ENCODE measurements around the gene JUND. TPM values are rescaled to one million over a fixed set of nuclear protein-coding genes. Genes with fewer than 3 reads are reported as not detected.

Gene JUND
- polyA plus RNA-seq, 3 donors: 22.5 to 1,792 (median 86.9) TPM

DNA sequence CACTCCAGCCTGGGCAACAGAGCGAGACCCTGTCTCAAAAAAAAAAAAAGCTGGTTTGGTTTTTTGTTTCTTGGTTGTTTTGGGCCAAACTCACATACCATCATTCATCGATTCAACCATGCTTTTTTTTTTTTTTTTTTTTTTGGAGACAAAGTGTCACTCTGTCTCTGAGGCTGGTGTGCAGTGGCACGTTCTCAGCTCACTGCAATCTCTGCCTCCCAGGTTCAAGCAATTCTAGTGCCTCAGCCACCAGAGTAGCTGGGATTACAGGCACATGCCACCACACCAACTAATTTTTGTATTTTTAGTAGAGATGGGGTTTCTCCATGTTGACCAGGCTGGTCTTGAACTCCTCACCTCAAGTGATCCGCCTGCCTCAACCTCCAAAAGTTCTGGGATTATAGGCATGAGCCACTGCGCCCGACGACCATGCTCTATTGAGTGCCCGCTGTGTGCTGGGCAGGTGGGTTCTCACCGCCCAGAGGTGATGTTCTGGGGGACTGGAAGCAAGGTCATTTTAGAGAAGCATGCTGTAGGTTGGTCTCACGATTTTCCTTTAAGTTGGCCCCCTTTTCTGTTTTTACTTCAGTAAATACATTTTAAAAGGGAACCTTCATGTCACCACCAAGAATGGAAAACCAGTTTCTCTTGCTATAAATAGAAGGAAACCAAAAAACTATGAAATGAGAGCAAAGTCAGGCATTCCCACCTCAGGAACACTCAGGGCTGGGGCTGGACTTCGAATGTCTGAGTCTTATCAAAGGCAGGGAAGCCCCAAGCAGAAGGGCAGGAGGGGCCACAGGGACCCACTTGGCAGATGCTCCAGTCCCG, 8.3 kb upstream of the JUND start:
- Mint-ChIP-seq H3K4me3 (peak overlapping the region; percentile 49 to 87), H3K36me3 (peaks cover 1 to 2% of the 10 kb centered on the region in 2 donors), H3K27me3 (ENCODE audit: low read depth in 3 of 3) (peaks cover 0 to 3% (median 2%) of the 10 kb centered on the region in 3 donors), H3K27ac (peak overlapping the region; percentile 59 to 99 (median 98)), H3K9me3 (no peaks in the 10 kb centered on the region), H3K4me1 (peaks cover 41% of the 10 kb centered on the region)
- H3K27ac ChIP-seq (ENCODE audit: low read depth in 1 of 2, low read length in 2 of 2): peak overlapping the region; percentile 6 to 10
- no peak for DNase-seq
- H4K20me1 ChIP-seq (ENCODE audit: insufficient read depth, low read length): no peaks in the 10 kb centered on the region
- 58% methylated on average over 6 of the region's 12 CpGs for WGBS (ENCODE audit: insufficient coverage)
- no peaks in the 10 kb centered on the region for H3K9me3 ChIP-seq (replicated peaks in 1 of 2; ENCODE audit: control insufficient read depth in 1 of 2, insufficient read depth in 1 of 2, low read length in 2 of 2)
- H3K4me1 ChIP-seq (ENCODE audit: control insufficient read depth in 1 of 2, insufficient read depth in 2 of 2, low read length in 2 of 2): peaks cover 41 to 50% of the 10 kb centered on the region in 2 donors
- intact Hi-C loops (cut with micrococcal nuclease): no loop called here
- no peaks in the 10 kb centered on the region for H3K27me3 ChIP-seq (ENCODE audit: control insufficient read depth in 2 of 2, insufficient read depth in 2 of 2, low read length in 2 of 2)
- H3K4me2 ChIP-seq (replicated peaks; ENCODE audit: extremely low read depth, low read length, poor library complexity, severe bottlenecking): peak overlapping the region; percentile 97
- H3K79me2 ChIP-seq (ENCODE audit: insufficient read depth, low read length): no peaks in the 10 kb centered on the region
- no peak overlapping the region for H3K9ac ChIP-seq (ENCODE audit: insufficient read depth, low read length, poor library complexity, severe bottlenecking)
- H2AFZ ChIP-seq (ENCODE audit: insufficient read depth, low read depth, low read length, poor library complexity, severe bottlenecking): no peak overlapping the region
- H3K4me3 ChIP-seq (replicated peaks in 1 of 3; ENCODE audit: low read depth in 2 of 3, low read length in 3 of 3): peak overlapping the region in 1 of 3 experiments; percentile 94
- no peaks in the 10 kb centered on the region for H3K36me3 ChIP-seq (replicated peaks in 1 of 2; ENCODE audit: control insufficient read depth in 1 of 2, insufficient read depth in 2 of 2, low read length in 2 of 2)
- TF ChIP-seq, protein P1, sequence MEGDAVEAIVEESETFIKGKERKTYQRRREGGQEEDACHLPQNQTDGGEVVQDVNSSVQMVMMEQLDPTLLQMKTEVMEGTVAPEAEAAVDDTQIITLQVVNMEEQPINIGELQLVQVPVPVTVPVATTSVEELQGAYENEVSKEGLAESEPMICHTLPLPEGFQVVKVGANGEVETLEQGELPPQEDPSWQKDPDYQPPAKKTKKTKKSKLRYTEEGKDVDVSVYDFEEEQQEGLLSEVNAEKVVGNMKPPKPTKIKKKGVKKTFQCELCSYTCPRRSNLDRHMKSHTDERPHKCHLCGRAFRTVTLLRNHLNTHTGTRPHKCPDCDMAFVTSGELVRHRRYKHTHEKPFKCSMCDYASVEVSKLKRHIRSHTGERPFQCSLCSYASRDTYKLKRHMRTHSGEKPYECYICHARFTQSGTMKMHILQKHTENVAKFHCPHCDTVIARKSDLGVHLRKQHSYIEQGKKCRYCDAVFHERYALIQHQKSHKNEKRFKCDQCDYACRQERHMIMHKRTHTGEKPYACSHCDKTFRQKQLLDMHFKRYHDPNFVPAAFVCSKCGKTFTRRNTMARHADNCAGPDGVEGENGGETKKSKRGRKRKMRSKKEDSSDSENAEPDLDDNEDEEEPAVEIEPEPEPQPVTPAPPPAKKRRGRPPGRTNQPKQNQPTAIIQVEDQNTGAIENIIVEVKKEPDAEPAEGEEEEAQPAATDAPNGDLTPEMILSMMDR (IDR thresholded peaks at IDR 0.05): no peak

DNA sequence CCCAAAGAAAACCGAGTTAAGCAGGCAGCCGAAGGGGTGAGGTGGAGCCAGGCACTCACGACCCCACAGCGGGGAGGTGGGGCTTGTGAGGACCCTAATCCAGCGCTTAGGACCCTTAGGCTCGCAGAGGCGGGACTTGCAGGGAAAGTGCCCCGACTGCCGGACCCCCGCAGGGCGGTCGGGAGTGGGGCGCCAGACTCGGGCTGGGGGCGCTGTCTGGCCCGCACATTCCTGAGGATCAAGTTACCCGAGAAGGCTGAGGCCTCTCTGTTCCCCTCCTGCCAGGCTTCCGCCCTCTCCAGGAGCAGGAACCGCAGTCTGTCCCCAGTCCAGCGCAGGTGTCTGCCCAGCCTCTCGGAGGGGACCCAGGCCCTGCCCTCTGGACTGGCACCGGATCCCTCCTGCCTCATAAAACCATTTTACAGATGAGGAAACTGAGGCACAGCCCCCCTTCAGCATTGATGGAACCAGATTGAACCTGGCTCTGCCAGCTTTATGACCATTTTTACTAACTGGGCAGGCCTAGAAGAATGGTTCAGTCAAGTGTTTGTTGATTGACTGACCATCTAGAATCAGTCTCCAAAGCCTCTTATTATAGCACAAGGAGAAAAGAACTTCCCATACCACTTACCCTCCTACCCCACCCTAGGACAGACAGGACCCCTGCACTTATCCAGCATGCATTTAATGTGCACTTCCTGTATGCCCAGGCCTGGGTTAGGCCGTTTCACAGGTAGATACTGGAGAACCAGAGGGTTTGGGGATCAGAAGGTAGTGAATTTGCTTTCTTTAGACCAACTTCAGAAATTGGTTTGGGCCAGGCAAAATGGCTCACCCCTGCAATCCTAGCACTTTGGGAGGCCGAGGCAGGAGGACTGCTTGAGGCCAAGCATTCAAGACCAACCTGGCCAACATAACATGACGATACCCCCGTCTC, 6.7 kb upstream of the JUND start:
- Histone ChIP-seq H3K27ac (ENCODE audit: low read depth in 1 of 2, low read length in 2 of 2) (no peak overlapping the region), H3K4me3 (replicated peaks in 1 of 3; ENCODE audit: low read depth in 2 of 3, low read length in 3 of 3) (no peak overlapping the region), H3K9me3 (replicated peaks in 1 of 2; ENCODE audit: control insufficient read depth in 1 of 2, insufficient read depth in 1 of 2, low read length in 2 of 2) (no peaks in the 10 kb centered on the region), H3K9ac (ENCODE audit: insufficient read depth, low read length, poor library complexity, severe bottlenecking) (no peak overlapping the region), H3K27me3 (ENCODE audit: control insufficient read depth in 2 of 2, insufficient read depth in 2 of 2, low read length in 2 of 2) (no peaks in the 10 kb centered on the region), H4K20me1 (ENCODE audit: insufficient read depth, low read length) (no peaks in the 10 kb centered on the region), H2AFZ (ENCODE audit: insufficient read depth, low read depth, low read length, poor library complexity, severe bottlenecking) (no peak overlapping the region), H3K4me2 (replicated peaks; ENCODE audit: extremely low read depth, low read length, poor library complexity, severe bottlenecking) (no peak overlapping the region), H3K36me3 (replicated peaks in 1 of 2; ENCODE audit: control insufficient read depth in 1 of 2, insufficient read depth in 2 of 2, low read length in 2 of 2) (no peaks in the 10 kb centered on the region), H3K4me1 (ENCODE audit: control insufficient read depth in 1 of 2, insufficient read depth in 2 of 2, low read length in 2 of 2) (peaks cover 33 to 39% of the 10 kb centered on the region in 2 donors), H3K79me2 (ENCODE audit: insufficient read depth, low read length) (peaks cover 3% of the 10 kb centered on the region)
- peaks cover 0 to 2% of the 10 kb centered on the region in 2 donors for H3K36me3 Mint-ChIP-seq
- H3K9me3 Mint-ChIP-seq: no peaks in the 10 kb centered on the region
- H3K27me3 Mint-ChIP-seq (ENCODE audit: low read depth in 3 of 3): peaks cover 0 to 3% (median 0%) of the 10 kb centered on the region in 3 donors
- TF ChIP-seq, protein P1 (IDR thresholded peaks at IDR 0.05): no peak
- WGBS (ENCODE audit: insufficient coverage): 82% methylated on average over 24 of the region's 26 CpGs
- peak overlapping the region in 1 of 7 donors; percentile 50 for H3K27ac Mint-ChIP-seq
- peaks cover 28% of the 10 kb centered on the region for H3K4me1 Mint-ChIP-seq
- intact Hi-C loops (cut with micrococcal nuclease): no loop called here
- DNase-seq: no peak
- H3K4me3 Mint-ChIP-seq: no peak overlapping the region
